Prostate gland (tissue), 2 donors: ENCODE results near the gene PANK2. TPM values are rescaled to one million over a fixed set of nuclear protein-coding genes. Genes with fewer than 3 reads are reported as not detected.
"Not testable (repeated sequence)": the region's sequence is repeated elsewhere in the genome, so short reads cannot be mapped to it uniquely, and the experiment has no call there.

Source experiments
- DNase-seq: peaks from one replicate; pipeline ENCODE4 v3.0.0-alpha.2; 2019; ENCODE audit warnings: low spot score
- H3K27ac ChIP-seq, 2 donors: fragments of 200-600 bp; sonication (generic); 2 replicates each; pipeline ENCODE4 v1.5.1; 2017 to 2019
- H3K27me3 ChIP-seq: fragments of 200-600 bp; sonication (generic); replicated peaks from 2 replicates; pipeline ENCODE4 v1.5.1; 2019; ENCODE audit not compliant: insufficient read depth
- H3K36me3 ChIP-seq, 2 donors: fragments of 200-600 bp; sonication (generic); 1 replicate in 1 of 2; 2 replicates in 1 of 2; pipeline versions ENCODE4 v1.5.1 to v1.8.1; 2017 to 2019
- H3K4me1 ChIP-seq: fragments of 200-600 bp; sonication (generic); replicated peaks from 2 replicates; pipeline ENCODE4 v1.5.1; 2019
- H3K4me3 ChIP-seq, 2 donors: fragments of 200-600 bp; sonication (generic); 2 replicates each; pipeline ENCODE4 v1.5.1; 2017 to 2019
- H3K9me3 ChIP-seq: fragments of 200-600 bp; sonication (generic); 2 replicates; pipeline ENCODE4 v1.5.1; 2017
- CTCF ChIP-seq, 4 experiments: fragments of 200-600 bp in 2 of 4; fragments of 450-650 bp in 2 of 4; sonication (generic) in 2 of 4; IDR thresholded peaks; 1 replicate in 3 of 4; 2 replicates in 1 of 4; pipeline ENCODE4 v1.5.1; 2016 to 2019; ENCODE audit warnings: antibody characterized with exemption in 4 of 4, mild to moderate bottlenecking in 2 of 4, moderate library complexity in 2 of 4
- POLR2A ChIP-seq: fragments of 450-650 bp; IDR thresholded peaks from one replicate; pipeline ENCODE4 v1.6.1; 2016; ENCODE audit warnings: antibody characterized with exemption, mild to moderate bottlenecking
- POLR2AphosphoS5 ChIP-seq: sonication (generic); formaldehyde crosslinking; IDR thresholded peaks from one replicate; pipeline ENCODE4 v1.6.1; 2017; ENCODE audit warnings: antibody characterized with exemption
- WGBS: methylation state at CpG from one replicate; pipeline ENCODE4 v1.1.5; 2018; 5-methylcytosine and 5-hydroxymethylcytosine counted together
- intact Hi-C: fragments of 100-400 bp; cut with DNase I; formaldehyde crosslinking; loops from one replicate; pipeline ENCODE4 v1.14.2; 2022
- total RNA-seq, 2 donors: library from RNA; depleted of rRNA; stranded (reverse); fragments of >200 nt; gene quantifications; one replicate each; pipeline ENCODE4 v1.1.0, GENCODE V29; 2016

Gene PANK2
- total RNA-seq, 2 donors from 2014 or later: 49.7 to 53.9 TPM

- H3K36me3 ChIP-seq: no peaks in the 10 kb centered on the region
- DNase-seq: no peak
- H3K27me3 ChIP-seq: no peaks in the 10 kb centered on the region
- H3K4me1 ChIP-seq: no peaks in the 10 kb centered on the region
- 59% methylated on average over 3 of the region's 3 CpGs for WGBS
- intact Hi-C loops: no loop called here
- no peak overlapping the region for H3K27ac ChIP-seq
- H3K4me3 ChIP-seq: no peak overlapping the region
- no peaks in the 10 kb centered on the region for H3K9me3 ChIP-seq
- TF ChIP-seq POLR2A: no peak
These were observed 14.9 kb upstream of the PANK2 start for GRCh38 chr20:3874194-3874844.

- 79% methylated on average over 9 of the region's 9 CpGs for WGBS
- intact Hi-C loops: no loop called here
- Histone ChIP-seq H3K9me3 (no peaks in the 10 kb centered on the region), H3K36me3 (no peaks in the 10 kb centered on the region), H3K4me3 (no peak overlapping the region), H3K27me3 (no peaks in the 10 kb centered on the region), H3K4me1 (no peaks in the 10 kb centered on the region), H3K27ac (no peak overlapping the region)
- TF ChIP-seq POLR2A (no peak), CTCF (IDR thresholded peaks at IDR 0.05) (no peak), POLR2AphosphoS5 (no peak)
- DNase-seq: no peak
These were observed 13.7 kb upstream of the PANK2 start for GRCh38 chr20:3875378-3875974.

GRCh38 chr20:3876000-3876399 is 13.2 kb upstream of the PANK2 start:
- intact Hi-C loops: no loop called here
- H3K27ac ChIP-seq: no peak overlapping the region
- H3K4me3 ChIP-seq: no peak overlapping the region
- H3K4me1 ChIP-seq: no peaks in the 10 kb centered on the region
- no peaks in the 10 kb centered on the region for H3K36me3 ChIP-seq
- H3K9me3 ChIP-seq: no peaks in the 10 kb centered on the region
- no peaks in the 10 kb centered on the region for H3K27me3 ChIP-seq
- TF ChIP-seq POLR2AphosphoS5 (no peak), CTCF (IDR thresholded peaks at IDR 0.05) (no peak), POLR2A (no peak)
- 72% methylated on average over 1 of the region's 1 CpG for WGBS
- no peak for DNase-seq

DNA sequence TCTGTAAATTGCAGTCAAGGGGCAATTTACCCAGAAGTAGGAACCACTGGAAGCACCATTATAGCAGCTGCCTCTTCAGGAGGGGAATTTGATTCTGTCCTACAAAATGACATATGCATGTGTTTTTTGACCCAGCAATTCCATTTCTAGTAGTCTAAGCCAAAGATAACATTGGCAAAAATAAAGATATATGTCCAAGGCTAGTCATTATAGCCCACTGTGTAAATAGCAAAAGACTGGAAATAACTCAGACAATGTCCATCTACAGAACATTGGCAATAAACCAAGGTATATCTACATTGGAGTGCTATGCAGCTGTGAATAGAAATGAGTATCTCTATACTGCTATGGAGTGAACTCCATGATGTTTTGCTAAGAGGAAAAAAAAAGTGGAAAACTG is 12.5 kb upstream of the PANK2 start:
- H3K27me3 ChIP-seq: no peaks in the 10 kb centered on the region
- intact Hi-C loops: no loop called here
- no peak for TF ChIP-seq POLR2A

DNA sequence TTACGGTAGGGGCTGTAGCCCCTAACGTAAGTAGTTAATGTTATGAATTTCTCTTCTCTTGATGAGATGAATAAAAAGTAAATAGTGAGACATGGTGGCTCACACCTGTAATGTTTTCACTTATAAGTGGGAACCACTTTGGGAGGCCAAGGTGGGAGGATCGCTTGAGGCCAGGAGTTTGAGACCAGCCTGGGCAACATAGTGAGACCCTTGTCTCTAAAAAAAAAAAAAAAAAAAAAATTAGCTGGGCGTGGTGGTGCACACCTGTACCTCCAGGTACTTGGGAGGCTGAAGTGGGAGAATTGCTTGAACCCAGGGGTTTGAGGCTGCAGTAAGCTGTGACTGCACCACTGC is 10.3 kb upstream of the PANK2 start:
- H3K27ac ChIP-seq, H3K27me3 ChIP-seq, H3K4me3 ChIP-seq, intact Hi-C loops, H3K4me1 ChIP-seq, H3K9me3 ChIP-seq, DNase-seq, H3K36me3 ChIP-seq: not testable (repeated sequence)
- 93% methylated on average over 4 of the region's 4 CpGs for WGBS

More for the DNA sequence above, 12.5 kb upstream of the PANK2 start:
- H3K27ac ChIP-seq: no peak overlapping the region
- no peak overlapping the region for H3K4me3 ChIP-seq
- no peaks in the 10 kb centered on the region for H3K9me3 ChIP-seq
- no peak for DNase-seq
- H3K36me3 ChIP-seq: no peaks in the 10 kb centered on the region
- H3K4me1 ChIP-seq: no peaks in the 10 kb centered on the region

- H3K27ac ChIP-seq: no peak overlapping the region
- TF ChIP-seq POLR2AphosphoS5 (no peak), POLR2A (no peak), CTCF (IDR thresholded peaks at IDR 0.05) (no peak)
- H3K27me3 ChIP-seq: no peaks in the 10 kb centered on the region
- H3K4me3 ChIP-seq: no peak overlapping the region
- H3K9me3 ChIP-seq: no peaks in the 10 kb centered on the region
- peaks cover 4% of the 10 kb centered on the region for H3K4me1 ChIP-seq
- intact Hi-C loops: loop anchor here (5.0 kb wide), 4 partner anchors 47 to 202 kb away; no protein-coding TSS in a partner anchor
- H3K36me3 ChIP-seq: no peaks in the 10 kb centered on the region
- WGBS: 78% methylated on average over 3 of the region's 3 CpGs
- DNase-seq: no peak
These were observed 3.5 kb upstream of the PANK2 start for GRCh38 chr20:3885715-3886114.
